DMS153 treated with DMSO at 0.1 percent for 48 hours (cell line): Measurements from ENCODE around the gene CCNB3.
"Not testable (repeated sequence)": the region's sequence is repeated elsewhere in the genome, so short reads cannot be mapped to it uniquely, and the experiment has no call there.

Experiments
- DNase-seq: peaks from one replicate; lab custom pipeline; 2025; ENCODE audit not compliant: unreplicated experiment; lab: John Stamatoyannopoulos, UW

CCNB3 gene

GRCh38 chrX:50204364-50204899 lies at the start of gene CCNB3:
CCNB3 (plus strand) TSS chrX:50204765; CDS start chrX:50285164, 80,399 bp downstream.
- peak; percentile 34 for DNase-seq

DNA sequence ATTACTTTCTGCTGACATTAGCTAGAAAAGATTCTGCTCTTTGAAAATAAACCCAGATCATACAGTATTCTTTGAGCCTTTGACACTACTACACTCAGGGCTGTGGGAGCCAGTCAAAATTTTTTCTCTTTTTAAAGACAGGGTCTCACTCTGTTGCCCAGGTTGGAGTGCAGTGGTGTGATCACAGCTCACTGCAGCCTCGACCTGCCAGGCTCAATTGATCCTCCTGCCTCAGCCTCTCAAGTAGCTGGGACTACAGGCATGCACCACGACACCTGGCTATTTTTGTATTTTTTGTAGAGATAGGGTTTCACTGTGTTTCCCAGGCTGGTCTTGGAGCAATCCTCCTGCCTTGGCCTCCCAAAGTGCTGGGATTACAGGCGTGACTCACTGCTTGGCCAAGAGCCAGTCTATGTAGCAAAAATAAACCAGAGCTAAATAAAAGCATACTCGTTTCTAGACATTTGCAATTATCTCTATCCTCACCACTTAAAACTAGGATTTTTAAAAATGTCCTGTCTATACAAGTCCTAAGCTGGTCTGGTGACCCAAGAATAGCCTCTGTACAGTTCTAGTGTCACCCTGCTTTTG lies 46.9 kb upstream of the CCNB3 start:
- DNase-seq = no peak

DNA sequence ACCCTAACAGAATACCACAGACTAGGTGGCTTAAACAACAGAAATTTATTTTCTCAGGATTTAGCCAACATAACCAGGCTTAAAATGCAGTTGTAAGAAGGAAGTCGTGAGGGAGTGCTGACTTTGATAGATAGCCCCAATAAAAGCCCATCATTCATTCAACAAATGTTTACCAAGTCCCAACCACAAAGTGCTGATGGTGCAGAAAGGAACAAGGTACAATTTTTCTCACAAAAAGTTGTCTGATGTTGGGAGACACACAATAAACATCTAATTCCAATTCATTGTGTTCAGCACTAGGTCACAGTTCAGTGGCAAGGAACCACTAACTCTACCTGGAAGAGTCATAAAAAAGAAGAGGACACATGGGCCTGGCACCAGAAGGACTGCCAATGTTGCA lies 46.0 kb upstream of the CCNB3 start:
- DNase-seq = no peak

- DNase-seq = no peak
These were observed 43.4 kb upstream of the CCNB3 start for GRCh38 chrX:50161127-50161526.

GRCh38 chrX:50165727-50166126 lies 38.8 kb upstream of the CCNB3 start:
- no peak for DNase-seq

GRCh38 chrX:50167366-50167765 lies 37.2 kb upstream of the CCNB3 start:
- no peak for DNase-seq

- no peak for DNase-seq
These were observed 36.3 kb upstream of the CCNB3 start for GRCh38 chrX:50168241-50168687.

GRCh38 chrX:50169717-50170116 lies 34.8 kb upstream of the CCNB3 start:
- no peak for DNase-seq

- no peak for DNase-seq
These were observed 24.3 kb upstream of the CCNB3 start for GRCh38 chrX:50180073-50180940.

GRCh38 chrX:50183891-50184290 lies 20.7 kb upstream of the CCNB3 start:
- DNase-seq = no peak

DNA sequence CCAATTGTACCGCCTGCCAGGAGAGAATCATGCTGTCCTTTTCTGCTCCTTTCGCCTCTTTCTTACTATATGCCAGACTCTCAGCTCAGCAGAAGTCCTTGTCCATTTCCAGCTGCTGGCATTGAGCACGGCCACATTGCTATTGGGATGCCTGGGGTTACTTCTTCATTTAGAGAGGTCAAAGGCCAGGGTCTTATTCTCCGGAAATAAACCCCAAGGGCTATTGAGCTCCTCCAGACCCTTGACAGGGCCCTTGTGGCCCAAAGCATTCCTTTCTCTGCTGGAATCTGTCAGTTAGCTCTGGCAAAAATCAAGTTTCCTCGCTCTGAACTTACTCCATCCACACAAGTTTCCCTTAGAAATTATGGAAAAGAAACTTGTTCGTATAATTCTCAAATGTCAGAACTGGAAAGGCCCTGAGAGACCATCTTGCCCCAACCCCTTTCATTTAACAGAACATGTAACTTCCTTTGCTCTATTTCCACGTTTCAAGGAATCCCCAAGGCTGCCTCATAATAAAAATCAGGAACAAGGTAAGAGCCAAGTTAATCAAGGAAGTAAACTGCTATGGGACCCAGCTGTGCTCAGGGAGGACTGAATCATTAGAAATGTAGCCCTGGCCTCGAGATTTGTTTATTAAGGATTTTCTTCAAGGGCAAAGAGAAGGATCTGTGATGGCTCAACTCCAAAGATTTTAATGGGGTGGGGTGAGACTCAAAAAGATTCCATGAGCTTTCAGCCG lies 15.5 kb upstream of the CCNB3 start:
- DNase-seq = no peak

- DNase-seq = no peak
These were observed 6.2 kb upstream of the CCNB3 start for GRCh38 chrX:50198348-50198747.

- DNase-seq = no peak
These were observed 3.7 kb upstream of the CCNB3 start, which contains the start of gene AKAP4 for GRCh38 chrX:50200907-50201306. AKAP4 (minus strand) TSS chrX:50201007; CDS start chrX:50200889, 118 bp downstream.

GRCh38 chrX:50202539-50202938 lies 2.0 kb upstream of the CCNB3 start:
- no peak for DNase-seq

GRCh38 chrX:50206753-50207152 lies 2.2 kb downstream of the CCNB3 start:
- no peak for DNase-seq

DNA sequence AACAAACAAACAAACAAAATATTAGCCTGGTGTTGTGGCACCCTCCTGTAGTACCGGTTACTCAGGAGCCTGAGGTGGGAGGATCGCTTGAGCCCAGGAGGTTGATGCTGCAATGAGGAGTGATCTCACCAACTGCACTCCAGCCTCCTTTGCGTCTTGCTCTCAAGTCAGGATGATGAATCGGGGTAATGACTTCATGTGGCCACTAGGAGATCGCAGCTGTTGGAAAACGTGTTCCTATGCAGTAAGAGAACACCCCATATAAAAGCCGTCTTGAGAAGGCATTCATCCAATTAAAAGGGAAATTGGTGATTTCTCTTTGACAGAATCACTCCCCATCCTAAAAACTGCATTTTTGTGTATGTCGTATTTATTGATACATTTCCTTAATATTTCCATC lies 6.9 kb downstream of the CCNB3 start:
- DNase-seq = no peak

DNA sequence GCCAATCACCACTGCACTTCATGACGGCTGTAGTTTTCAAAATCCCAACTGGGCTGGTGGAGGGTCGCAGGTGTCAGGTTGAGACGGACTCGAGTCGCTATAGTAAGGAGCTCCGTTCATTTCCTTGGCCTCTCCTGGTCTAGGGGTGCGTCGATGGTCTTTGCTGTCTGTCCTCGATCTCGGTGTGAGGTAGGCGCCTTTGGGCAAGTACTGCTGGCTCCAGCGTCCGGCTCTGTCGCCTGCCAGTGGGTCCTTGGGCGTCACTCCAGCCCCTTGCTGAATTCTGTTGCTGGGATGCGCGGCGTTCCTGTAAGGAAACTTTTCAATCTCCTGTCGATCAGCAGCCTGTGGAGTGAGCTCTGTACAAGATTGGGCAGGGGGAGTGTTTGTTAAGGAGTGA lies 76.7 kb downstream of the CCNB3 start:
- DNase-seq = no peak

DNA sequence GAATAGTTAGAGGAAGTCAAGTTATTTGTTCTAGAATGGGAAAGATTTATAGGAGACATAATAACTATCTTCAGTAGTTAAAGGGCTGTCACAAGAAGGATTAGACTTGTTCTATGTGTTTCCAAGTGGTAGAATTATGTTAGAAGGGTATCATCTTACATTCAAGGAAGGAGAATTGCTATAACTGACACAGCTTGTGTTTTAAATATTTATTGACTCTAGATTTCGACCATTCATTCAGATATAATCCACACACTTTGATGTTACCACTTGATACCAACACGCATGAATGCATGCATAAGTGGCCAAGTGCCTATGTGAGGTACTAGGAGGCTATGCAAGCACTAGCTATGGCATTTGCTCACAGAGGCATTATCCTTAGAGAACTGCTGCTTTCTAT lies 122.7 kb downstream of the CCNB3 start:
- DNase-seq = no peak

DNA sequence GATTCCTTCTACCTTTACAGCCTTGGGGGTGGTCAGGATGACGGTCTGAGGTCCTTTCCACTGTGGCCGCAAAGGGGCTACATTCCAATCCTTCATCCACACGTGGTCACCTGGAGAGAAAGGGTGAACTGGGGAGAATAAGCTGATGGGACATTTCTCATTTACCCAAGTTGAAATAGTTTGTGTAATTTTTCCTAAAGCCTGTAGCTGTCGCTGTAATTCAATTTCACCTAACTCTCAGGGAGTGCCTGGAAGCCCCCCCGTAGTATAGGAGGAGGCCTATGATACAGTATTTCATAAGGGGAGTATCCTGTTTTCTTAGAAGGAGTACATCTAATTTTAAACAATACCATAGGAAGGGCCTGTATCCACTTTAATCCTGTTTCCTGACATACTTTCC lies 128.1 kb downstream of the CCNB3 start:
- not testable (repeated sequence) for DNase-seq

- no peak for DNase-seq
These were observed 128.7 kb downstream of the CCNB3 start for GRCh38 chrX:50333308-50333707.

GRCh38 chrX:50343917-50344316 lies 139.4 kb downstream of the CCNB3 start:
- DNase-seq = no peak
